GM19351 (cell line): Measurements from ENCODE around the gene LRMDA.

ENCODE experiments used
- ATAC-seq: cut with Tn5 transposase; IDR thresholded peaks from one replicate; pipeline ENCODE4 v1.9.1; 2021; ENCODE audit warnings: mild to moderate bottlenecking, moderate library complexity; ENCODE audit not compliant: unreplicated experiment

Gene LRMDA

GRCh38 chr10:76160446-76161300 lies 729.2 kb downstream of the LRMDA start:
- no peak for ATAC-seq

- no peak for ATAC-seq
These were observed 729.8 kb downstream of the LRMDA start for GRCh38 chr10:76161301-76161582.

GRCh38 chr10:76168437-76168836 lies 737.0 kb downstream of the LRMDA start:
- no peak for ATAC-seq

- no peak for ATAC-seq
These were observed 737.8 kb downstream of the LRMDA start for GRCh38 chr10:76169246-76169645.

GRCh38 chr10:76172020-76172419 lies 740.6 kb downstream of the LRMDA start:
- no peak for ATAC-seq

GRCh38 chr10:76175533-76176165 lies 744.2 kb downstream of the LRMDA start:
- ATAC-seq, result no peak

- no peak for ATAC-seq
These were observed 744.7 kb downstream of the LRMDA start for GRCh38 chr10:76176166-76176550.

- ATAC-seq, result no peak
These were observed 746.5 kb downstream of the LRMDA start for GRCh38 chr10:76177936-76178335.

- no peak for ATAC-seq
These were observed 747.3 kb downstream of the LRMDA start for GRCh38 chr10:76178532-76179292.

- ATAC-seq, result no peak
These were observed 748.4 kb downstream of the LRMDA start for GRCh38 chr10:76179806-76180205.

GRCh38 chr10:76184647-76185046 lies 753.2 kb downstream of the LRMDA start:
- no peak for ATAC-seq

- ATAC-seq, result no peak
These were observed 754.3 kb downstream of the LRMDA start for GRCh38 chr10:76185471-76186301.

GRCh38 chr10:76188216-76188615 lies 756.8 kb downstream of the LRMDA start:
- ATAC-seq, result no peak

GRCh38 chr10:76190634-76191270 lies 759.3 kb downstream of the LRMDA start:
- ATAC-seq, result no peak

- ATAC-seq, result no peak
These were observed 759.9 kb downstream of the LRMDA start for GRCh38 chr10:76191336-76191735.

- ATAC-seq, result no peak
These were observed 760.7 kb downstream of the LRMDA start for GRCh38 chr10:76192151-76192550.

GRCh38 chr10:76192694-76193320 lies 761.4 kb downstream of the LRMDA start:
- ATAC-seq, result no peak

- ATAC-seq, result no peak
These were observed 764.4 kb downstream of the LRMDA start for GRCh38 chr10:76195654-76196390.

- no peak for ATAC-seq
These were observed 765.9 kb downstream of the LRMDA start for GRCh38 chr10:76197293-76197692.
